SK-N-SH (cell line): ENCODE data around the gene ARHGAP27.
"Not testable (repeated sequence)": the region's sequence is repeated elsewhere in the genome, so short reads cannot be mapped to it uniquely, and the experiment has no call there.

Experiments used
- CTCF ChIP-seq: fragments of 200-600 bp; sonication (generic); IDR thresholded peaks from 2 replicates; pipeline ENCODE4 v1.6.1; 2017; ENCODE audit warnings: antibody characterized with exemption, mild to moderate bottlenecking, moderate library complexity
- EZH2phosphoT487 ChIP-seq: fragments of 200-600 bp; sonication (generic); IDR thresholded peaks from 2 replicates; pipeline ENCODE4 v1.6.1; 2017; ENCODE audit warnings: low read depth, mixed run types, mild to moderate bottlenecking, antibody characterized with exemption, moderate library complexity, borderline replicate concordance
- FOSL2 ChIP-seq: IDR thresholded peaks from 2 replicates; pipeline ENCODE4 v1.4.0; 2012; ENCODE audit warnings: low read depth, mild to moderate bottlenecking, moderate library complexity, borderline replicate concordance
- MXI1 ChIP-seq: IDR thresholded peaks from 2 replicates; pipeline ENCODE4 v1.6.1; 2012; ENCODE audit warnings: mild to moderate bottlenecking, low read depth, low read length, improper control_type of control experiment
- POLR2AphosphoS5 ChIP-seq: IDR thresholded peaks from 2 replicates; pipeline ENCODE4 v1.6.1; 2012; ENCODE audit warnings: low read depth, low read length
- SIN3A ChIP-seq: IDR thresholded peaks from 2 replicates; pipeline ENCODE4 v1.6.1; 2012; ENCODE audit warnings: low read depth, mild to moderate bottlenecking, low read length, moderate library complexity, borderline replicate concordance
- TAF1 ChIP-seq: IDR thresholded peaks from 2 replicates; pipeline ENCODE4 v1.6.1; 2012; ENCODE audit warnings: low read depth, mild to moderate bottlenecking, low read length, moderate library complexity, borderline replicate concordance
- USF2 ChIP-seq: fragments of 150-350 bp; IDR thresholded peaks from 2 replicates; pipeline ENCODE4 v1.6.1; 2017; ENCODE audit warnings: antibody characterized with exemption, low read length, low read depth, borderline replicate concordance
- ZBTB33 ChIP-seq: IDR thresholded peaks from 2 replicates; pipeline ENCODE4 v1.4.0; 2012; ENCODE audit warnings: low read depth, borderline replicate concordance

- TF ChIP-seq ZBTB33, CTCF, POLR2AphosphoS5, EZH2phosphoT487, MXI1, SIN3A, TAF1, USF2, FOSL2: not testable (repeated sequence)
These were observed 42.8 kb upstream of the ARHGAP27 start for GRCh38 chr17:45475436-45475835.
